Tibial artery (tissue), 4 donors: Measurements from ENCODE around the gene MFAP4.
"Not testable (repeated sequence)": the region's sequence is repeated elsewhere in the genome, so short reads cannot be mapped to it uniquely, and the experiment has no call there.

Source experiments
- DNase-seq, 2 donors: peaks; one replicate each; pipeline ENCODE4 v3.0.0-alpha.2; 2019
- H3K27ac ChIP-seq, 2 donors: fragments of 200-600 bp; sonication (generic) in 1 of 2; 1 replicate in 1 of 2; 2 replicates in 1 of 2; pipeline ENCODE4 v1.5.1; 2018 to 2019; ENCODE audit warnings: mild to moderate bottlenecking in 1 of 2
- H3K27me3 ChIP-seq, 2 donors: fragments of 200-600 bp; sonication (generic) in 1 of 2; one replicate each; pipeline versions ENCODE4 v1.5.1 to v1.6.0; 2016 to 2019
- H3K36me3 ChIP-seq, 3 donors: fragments of 200-600 bp; sonication (generic) in 2 of 3; one replicate each; pipeline ENCODE4 v1.5.1; 2016 to 2019; ENCODE audit warnings: mild to moderate bottlenecking in 2 of 3
- H3K4me1 ChIP-seq, 4 donors: fragments of 200-600 bp; sonication (generic) in 2 of 4; 1 replicate in 3 of 4; 2 replicates in 1 of 4; pipeline ENCODE4 v1.5.1; 2016 to 2019
- H3K4me3 ChIP-seq, 2 donors: fragments of 200-600 bp; sonication (generic) in 1 of 2; 1 replicate in 1 of 2; 2 replicates in 1 of 2; pipeline ENCODE4 v1.5.1; 2018 to 2019; ENCODE audit warnings: mild to moderate bottlenecking in 2 of 2
- H3K9me3 ChIP-seq, 3 donors: fragments of 200-600 bp; sonication (generic) in 1 of 3; one replicate each; pipeline ENCODE4 v1.5.1; 2016 to 2019
- intact Hi-C: fragments of 100-400 bp; cut with DNase I; formaldehyde crosslinking; loops from one replicate; pipeline ENCODE4 v1.15.0; 2023; ENCODE audit warnings: low total_unique reads
- TF ChIP-seq, protein P1 (sequence below), 2 experiments: fragments of 200-600 bp in 1 of 2; fragments of 450-650 bp in 1 of 2; IDR thresholded peaks; one replicate each; pipeline ENCODE4 v1.5.1; 2017 to 2019; ENCODE audit warnings: antibody characterized with exemption in 2 of 2, mild to moderate bottlenecking in 1 of 2, moderate library complexity in 1 of 2

MFAP4 gene

DNA sequence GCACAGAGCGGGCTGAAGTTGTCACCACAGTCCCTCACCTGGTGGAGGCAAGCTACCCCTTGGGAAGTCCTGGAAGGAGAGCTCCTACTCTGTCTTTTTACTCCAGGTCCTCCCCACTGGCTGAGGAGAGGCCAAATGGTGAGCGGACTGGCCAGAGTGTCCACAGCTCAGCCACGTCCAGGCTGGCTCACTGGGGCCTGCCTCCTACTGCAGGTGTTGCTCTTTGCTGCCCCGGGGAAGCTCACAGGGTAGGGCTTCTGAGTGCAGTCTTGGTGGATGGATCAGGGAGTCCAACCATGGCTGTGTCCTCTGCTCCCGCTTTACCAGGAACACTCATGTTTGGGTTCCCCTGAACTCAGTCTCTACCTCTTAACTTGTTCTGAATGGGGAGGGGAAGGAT is 27.1 kb downstream of the MFAP4 start:
- TF ChIP-seq, protein P1, sequence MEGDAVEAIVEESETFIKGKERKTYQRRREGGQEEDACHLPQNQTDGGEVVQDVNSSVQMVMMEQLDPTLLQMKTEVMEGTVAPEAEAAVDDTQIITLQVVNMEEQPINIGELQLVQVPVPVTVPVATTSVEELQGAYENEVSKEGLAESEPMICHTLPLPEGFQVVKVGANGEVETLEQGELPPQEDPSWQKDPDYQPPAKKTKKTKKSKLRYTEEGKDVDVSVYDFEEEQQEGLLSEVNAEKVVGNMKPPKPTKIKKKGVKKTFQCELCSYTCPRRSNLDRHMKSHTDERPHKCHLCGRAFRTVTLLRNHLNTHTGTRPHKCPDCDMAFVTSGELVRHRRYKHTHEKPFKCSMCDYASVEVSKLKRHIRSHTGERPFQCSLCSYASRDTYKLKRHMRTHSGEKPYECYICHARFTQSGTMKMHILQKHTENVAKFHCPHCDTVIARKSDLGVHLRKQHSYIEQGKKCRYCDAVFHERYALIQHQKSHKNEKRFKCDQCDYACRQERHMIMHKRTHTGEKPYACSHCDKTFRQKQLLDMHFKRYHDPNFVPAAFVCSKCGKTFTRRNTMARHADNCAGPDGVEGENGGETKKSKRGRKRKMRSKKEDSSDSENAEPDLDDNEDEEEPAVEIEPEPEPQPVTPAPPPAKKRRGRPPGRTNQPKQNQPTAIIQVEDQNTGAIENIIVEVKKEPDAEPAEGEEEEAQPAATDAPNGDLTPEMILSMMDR (IDR thresholded peaks at IDR 0.05): no peak
- Histone ChIP-seq H3K27ac (no peak overlapping the region), H3K4me1 (peaks cover 0 to 23% (median 11%) of the 10 kb centered on the region in 4 donors), H3K9me3 (no peaks in the 10 kb centered on the region), H3K36me3 (peaks cover 0 to 32% (median 0%) of the 10 kb centered on the region in 3 donors), H3K4me3 (no peak overlapping the region), H3K27me3 (no peaks in the 10 kb centered on the region)
- peak in 1 of 2 donors; percentile 19 for DNase-seq
- intact Hi-C loops: loop anchor here (5.0 to 10.0 kb wide), 2 partner anchors 55 to 402 kb away; partner anchors contain the start of gene RNF112

DNA sequence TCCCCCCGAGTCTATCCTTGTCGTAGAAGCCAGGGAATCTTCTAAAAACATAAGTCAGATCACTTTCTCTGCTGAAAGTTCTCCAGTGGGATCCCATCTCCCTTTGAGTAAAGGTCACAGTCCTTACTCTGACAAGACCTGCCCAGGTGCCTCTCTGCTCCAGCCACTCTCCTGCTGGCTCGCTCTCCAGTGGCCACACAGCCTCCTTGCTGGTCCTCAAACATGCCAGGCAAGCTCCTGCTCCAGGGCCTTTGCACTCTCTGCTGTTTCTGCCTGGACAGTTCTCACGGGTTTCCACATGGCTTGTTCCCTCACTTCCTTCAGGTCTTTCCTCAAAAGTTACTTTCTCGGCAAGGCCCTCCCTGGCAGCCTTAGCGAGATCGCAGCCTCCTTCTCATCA is 27.8 kb downstream of the MFAP4 start:
- intact Hi-C loops: no loop called here
- H3K4me3 ChIP-seq: no peak overlapping the region
- no peaks in the 10 kb centered on the region for H3K9me3 ChIP-seq
- TF ChIP-seq, protein P1 (IDR thresholded peaks at IDR 0.05): no peak
- H3K36me3 ChIP-seq: peaks cover 0 to 32% (median 0%) of the 10 kb centered on the region in 3 donors
- H3K4me1 ChIP-seq: peaks cover 0 to 18% (median 11%) of the 10 kb centered on the region in 4 donors
- no peaks in the 10 kb centered on the region for H3K27me3 ChIP-seq
- no peak overlapping the region for H3K27ac ChIP-seq
- DNase-seq: peak in 1 of 2 donors; percentile 13

DNA sequence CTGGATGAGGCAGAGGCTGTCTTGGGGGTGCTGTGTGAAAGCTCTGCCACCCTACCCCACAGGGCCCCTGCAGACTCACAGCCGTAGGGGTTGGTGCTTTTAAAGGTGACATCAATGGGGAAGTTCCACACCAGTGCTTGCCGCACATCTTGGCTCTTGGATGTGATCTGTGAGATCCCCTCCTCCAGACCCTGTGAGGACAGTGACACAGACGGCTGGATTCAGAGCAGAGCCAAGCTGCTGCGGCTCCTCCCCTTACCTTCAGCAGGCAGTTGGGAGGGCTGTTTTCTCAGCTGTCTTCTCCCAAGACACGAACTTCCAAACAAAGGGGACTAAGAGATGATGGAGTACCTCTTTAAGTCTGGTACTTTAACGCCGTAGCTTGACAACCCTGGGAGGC is 29.2 kb downstream of the MFAP4 start:
- no peaks in the 10 kb centered on the region for H3K27me3 ChIP-seq
- peak in 1 of 2 donors; percentile 5 for DNase-seq
- H3K27ac ChIP-seq: no peak overlapping the region
- H3K4me3 ChIP-seq: no peak overlapping the region
- intact Hi-C loops: no loop called here
- no peaks in the 10 kb centered on the region for H3K9me3 ChIP-seq
- peaks cover 0 to 13% (median 8%) of the 10 kb centered on the region in 4 donors for H3K4me1 ChIP-seq
- peaks cover 0 to 32% (median 0%) of the 10 kb centered on the region in 3 donors for H3K36me3 ChIP-seq
- TF ChIP-seq, protein P1 (IDR thresholded peaks at IDR 0.05): no peak

DNA sequence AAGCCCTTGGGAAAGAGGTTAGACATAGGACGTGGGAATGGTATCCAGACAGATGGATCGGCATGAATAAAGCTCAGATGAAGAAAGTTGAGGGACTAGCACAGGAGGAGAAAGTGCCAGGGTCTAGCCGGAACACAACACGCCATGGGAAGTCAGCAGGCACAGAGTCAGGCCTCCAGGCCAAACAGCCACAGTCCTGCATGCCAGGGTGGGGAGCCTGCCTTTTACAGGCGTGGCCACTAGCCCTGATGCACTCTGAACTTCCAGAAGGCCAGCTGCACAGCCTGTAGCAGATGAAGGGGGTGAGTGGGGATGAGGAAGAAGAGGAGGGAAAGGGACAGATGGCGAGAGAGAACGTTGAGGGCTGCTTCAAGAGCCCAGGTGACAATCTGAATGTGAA is 29.6 kb downstream of the MFAP4 start:
- Histone ChIP-seq H3K27me3 (no peaks in the 10 kb centered on the region), H3K9me3 (no peaks in the 10 kb centered on the region), H3K4me1 (peaks cover 0 to 13% (median 8%) of the 10 kb centered on the region in 4 donors), H3K4me3 (no peak overlapping the region), H3K36me3 (peaks cover 0 to 32% (median 0%) of the 10 kb centered on the region in 3 donors), H3K27ac (no peak overlapping the region)
- intact Hi-C loops: no loop called here
- TF ChIP-seq, protein P1 (IDR thresholded peaks at IDR 0.05): no peak
- peak in 1 of 2 donors; percentile 0 for DNase-seq

DNA sequence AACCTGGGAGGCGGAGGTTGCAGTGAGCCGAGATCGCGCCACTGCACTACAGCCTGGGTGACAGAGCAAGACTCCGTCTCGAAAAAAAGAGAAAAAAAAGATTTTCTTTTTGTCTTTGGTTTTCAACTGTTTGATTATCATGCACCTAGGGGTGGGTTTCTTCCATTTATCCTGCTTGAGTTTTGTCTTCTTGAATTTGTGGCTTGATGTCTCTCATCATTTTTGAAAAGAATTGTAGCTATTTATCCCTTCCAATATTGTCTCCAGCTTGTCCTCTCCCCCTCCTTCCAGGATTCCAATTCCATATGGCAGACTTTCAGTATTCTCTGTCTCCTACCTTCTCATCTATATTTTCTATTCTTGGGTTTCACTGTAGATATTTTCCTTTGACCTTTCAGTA is 32.2 kb downstream of the MFAP4 start:
- TF ChIP-seq, protein P1 (IDR thresholded peaks at IDR 0.05): no peak
- no peaks in the 10 kb centered on the region for H3K27me3 ChIP-seq
- no peak overlapping the region for H3K4me3 ChIP-seq
- H3K9me3 ChIP-seq: no peaks in the 10 kb centered on the region
- intact Hi-C loops: no loop called here
- DNase-seq: no peak
- H3K36me3 ChIP-seq: peaks cover 0 to 32% (median 0%) of the 10 kb centered on the region in 3 donors
- no peaks in the 10 kb centered on the region for H3K4me1 ChIP-seq
- no peak overlapping the region for H3K27ac ChIP-seq

DNA sequence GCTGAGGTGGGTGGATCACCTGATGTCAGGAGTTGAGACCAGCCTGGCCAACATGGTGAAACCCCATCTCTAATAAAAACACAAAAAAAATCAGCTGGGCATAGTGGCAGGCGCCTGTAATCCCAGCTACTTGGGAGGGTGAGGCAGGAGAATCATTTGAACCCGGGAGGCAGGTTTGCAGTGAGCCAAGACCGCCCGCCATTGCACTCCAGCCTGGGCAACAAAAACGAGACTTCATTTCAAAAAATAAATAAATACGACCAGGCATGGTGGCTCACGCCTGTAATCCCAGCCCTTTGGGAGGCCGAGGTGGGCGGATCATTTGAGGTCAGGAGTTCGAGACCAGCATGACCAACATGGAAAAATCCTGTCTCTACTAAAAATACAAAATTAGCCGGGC is 33.6 kb downstream of the MFAP4 start:
- H3K4me1 ChIP-seq, H3K9me3 ChIP-seq, H3K27me3 ChIP-seq, H3K4me3 ChIP-seq, intact Hi-C loops, H3K27ac ChIP-seq: not testable (repeated sequence)
- H3K36me3 ChIP-seq: peaks cover 0 to 21% (median 0%) of the 10 kb centered on the region in 3 donors
- peak; percentile 9 to 43 for DNase-seq
